MCF 10A (cell line): ENCODE results near the gene RNF123. TPM values are rescaled to one million over a fixed set of nuclear protein-coding genes. Genes with fewer than 3 reads are reported as not detected.

Experiments
- BruUV-seq: library from RNA; stranded (reverse); fragments of 400-500 nt; replicated peaks from 2 replicates; lab custom pipeline; 2021; lab: Mats Ljungman, UMichigan
- CTCF ChIA-PET: fragments of 300-600 bp; sonication (Branson Sonifier 250); formaldehyde crosslinking; extraction: SDS; loops from one replicate; lab custom pipeline; 2021; ENCODE audit warnings: antibody characterized with exemption, inconsistent platforms; lab: Yijun Ruan, JAX
- POLR2A ChIA-PET: fragments of 300-600, 350-650 bp; sonication (Branson Sonifier 250); formaldehyde crosslinking; extraction: SDS; loops from one replicate; lab custom pipeline; 2020; ENCODE audit warnings: antibody characterized with exemption, inconsistent platforms; lab: Yijun Ruan, JAX
- DNase-seq: peaks from one replicate; pipeline ENCODE4 v3.0.0-alpha.2; 2018; ENCODE audit not compliant: unreplicated experiment
- H3K27ac Mint-ChIP-seq: one replicate; pipeline ENCODE4 v1.8.0; 2022; ENCODE audit warnings: mild to moderate bottlenecking, low read depth, mixed read lengths; ENCODE audit not compliant: unreplicated experiment
- H3K27me3 Mint-ChIP-seq: one replicate; pipeline ENCODE4 v1.8.0; 2022; ENCODE audit warnings: mixed read lengths; ENCODE audit not compliant: insufficient read depth, unreplicated experiment
- H3K36me3 Mint-ChIP-seq: one replicate; pipeline ENCODE4 v1.8.0; 2022; ENCODE audit warnings: mild to moderate bottlenecking, moderate library complexity, mixed read lengths; ENCODE audit not compliant: insufficient read depth, unreplicated experiment
- H3K4me1 Mint-ChIP-seq: one replicate; pipeline ENCODE4 v1.8.0; 2022; ENCODE audit warnings: mixed read lengths; ENCODE audit not compliant: insufficient read depth, unreplicated experiment
- H3K4me3 Mint-ChIP-seq: one replicate; pipeline ENCODE4 v1.8.0; 2022; ENCODE audit warnings: mild to moderate bottlenecking, moderate library complexity, mixed read lengths; ENCODE audit not compliant: unreplicated experiment
- H3K9me3 Mint-ChIP-seq: one replicate; pipeline ENCODE4 v1.8.0; 2022; ENCODE audit warnings: mixed read lengths; ENCODE audit not compliant: unreplicated experiment
- CTCF ChIP-seq: fragments of 200-600 bp; IDR thresholded peaks from one replicate; pipeline ENCODE4 v1.8.0; 2022; ENCODE audit warnings: antibody characterized with exemption, mild to moderate bottlenecking; ENCODE audit not compliant: unreplicated experiment
- intact Hi-C: fragments of 100-400 bp; cut with micrococcal nuclease; formaldehyde crosslinking; loops from 2 replicates; pipeline ENCODE4 v1.14.1; 2022
- total RNA-seq: library from RNA; stranded (reverse); gene quantifications from 2 replicates; pipeline ENCODE4 v1.2.3, GENCODE V29; 2022

RNF123 gene
- total RNA-seq, 1 experiment from 2014 or later = 48.6 TPM

GRCh38 chr3:49721896-49722781, 32.8 kb downstream of the RNF123 start:
- peaks cover 18% of the 10 kb centered on the region for H3K4me1 Mint-ChIP-seq
- ChIA-PET POLR2A (interaction anchor here (0.6 to 2.2 kb wide), 2 partner anchors 14 to 474 kb away, joined by 4 to 12 read pairs; no protein-coding TSS in a partner anchor), CTCF (interaction anchor here (0.6 to 1.8 kb wide), 3 partner anchors 21 to 116 kb away, joined by 3 to 7 read pairs (median 3); no protein-coding TSS in a partner anchor)
- H3K36me3 Mint-ChIP-seq = peaks cover 69% of the 10 kb centered on the region
- H3K4me3 Mint-ChIP-seq = peak overlapping the region; percentile 83
- TF ChIP-seq CTCF = no peak
- intact Hi-C loops = loop anchor here (5.0 kb wide), 2 partner anchors 115 to 180 kb away; partner anchors contain the start of gene MST1R
- no peaks in the 10 kb centered on the region for H3K9me3 Mint-ChIP-seq
- H3K27me3 Mint-ChIP-seq = no peaks in the 10 kb centered on the region
- H3K27ac Mint-ChIP-seq = no peak overlapping the region
- DNase-seq = no peak
- no TSS peak for BruUV-seq

GRCh38 chr3:49722896-49723295, 33.5 kb downstream of the RNF123 start:
- BruUV-seq = no TSS peak
- Mint-ChIP-seq H3K4me3 (peak overlapping the region; percentile 83), H3K9me3 (no peaks in the 10 kb centered on the region), H3K27ac (peak overlapping the region; percentile 78), H3K27me3 (no peaks in the 10 kb centered on the region), H3K36me3 (peaks cover 69% of the 10 kb centered on the region), H3K4me1 (peaks cover 18% of the 10 kb centered on the region)
- DNase-seq = no peak
- no peak for TF ChIP-seq CTCF
- CTCF ChIA-PET = interaction anchor here (1.2 to 1.4 kb wide), 2 partner anchors 80 to 116 kb away, joined by 3 to 4 read pairs; no protein-coding TSS in a partner anchor
- POLR2A ChIA-PET = interaction anchor here (0.6 to 2.2 kb wide), 9 partner anchors 11 to 512 kb away, joined by 3 to 13 read pairs (median 4); partner anchors contain the start of genes INKA1 and IP6K1
- intact Hi-C loops = loop anchor here (5.0 kb wide), 2 partner anchors 114 to 179 kb away; partner anchors contain the start of gene MST1R

GRCh38 chr3:49723296-49723627, 33.9 kb downstream of the RNF123 start:
- intact Hi-C loops = loop anchor here (5.0 kb wide), 2 partner anchors 114 to 179 kb away; partner anchors contain the start of gene MST1R
- BruUV-seq = TSS peak; percentile 49
- H3K36me3 Mint-ChIP-seq = peaks cover 73% of the 10 kb centered on the region

More at GRCh38 chr3:49723296-49723627, 33.9 kb downstream of the RNF123 start:
- no peak for TF ChIP-seq CTCF
- ChIA-PET CTCF (interaction anchor here (1.1 to 1.4 kb wide), 3 partner anchors 79 to 116 kb away, joined by 3 to 4 read pairs (median 4); no protein-coding TSS in a partner anchor), POLR2A (interaction anchor here (0.9 to 2.2 kb wide), 9 partner anchors 11 to 512 kb away, joined by 3 to 13 read pairs (median 4); partner anchors contain the start of genes INKA1 and IP6K1)
- Mint-ChIP-seq H3K9me3 (no peaks in the 10 kb centered on the region), H3K27me3 (no peaks in the 10 kb centered on the region), H3K4me1 (peaks cover 18% of the 10 kb centered on the region), H3K27ac (peak overlapping the region; percentile 78), H3K4me3 (peak overlapping the region; percentile 83)
- peak; percentile 45 for DNase-seq
